Ectodermal cell (in vitro differentiated cells): ENCODE results near the gene XYLT1.

Experiments
- H3K27ac ChIP-seq: 2 replicates; pipeline ENCODE4 v1.7.0; 2013; ENCODE audit warnings: mild to moderate bottlenecking, low read depth, low read length; ENCODE audit not compliant: insufficient read depth, poor library complexity, severe bottlenecking
- H3K27me3 ChIP-seq: 2 replicates; pipeline ENCODE4 v1.7.0; 2013; ENCODE audit warnings: mild to moderate bottlenecking, low read length; ENCODE audit not compliant: insufficient read depth, control insufficient read depth, poor library complexity, severe bottlenecking
- H3K36me3 ChIP-seq: one replicate; pipeline ENCODE4 v1.7.0; 2013; ENCODE audit warnings: low read length; ENCODE audit not compliant: control insufficient read depth, insufficient read depth
- H3K4me1 ChIP-seq: one replicate; pipeline ENCODE4 v1.7.0; 2013; ENCODE audit warnings: low read length; ENCODE audit not compliant: control insufficient read depth, insufficient read depth
- H3K4me3 ChIP-seq: 2 replicates; pipeline ENCODE4 v1.7.0; 2013; ENCODE audit warnings: low read depth, low read length, control low read depth; ENCODE audit not compliant: insufficient read depth
- H3K9me3 ChIP-seq: 2 replicates; pipeline ENCODE4 v1.7.0; 2013; ENCODE audit warnings: mild to moderate bottlenecking, low read length, moderate library complexity; ENCODE audit not compliant: control insufficient read depth
- WGBS, 2 experiments: methylation state at CpG; one replicate each; pipeline ENCODE4 v1.1.7; 2013; ENCODE audit warnings: missing lambda C conversion rate in 2 of 2; 5-methylcytosine and 5-hydroxymethylcytosine counted together

Gene XYLT1

DNA sequence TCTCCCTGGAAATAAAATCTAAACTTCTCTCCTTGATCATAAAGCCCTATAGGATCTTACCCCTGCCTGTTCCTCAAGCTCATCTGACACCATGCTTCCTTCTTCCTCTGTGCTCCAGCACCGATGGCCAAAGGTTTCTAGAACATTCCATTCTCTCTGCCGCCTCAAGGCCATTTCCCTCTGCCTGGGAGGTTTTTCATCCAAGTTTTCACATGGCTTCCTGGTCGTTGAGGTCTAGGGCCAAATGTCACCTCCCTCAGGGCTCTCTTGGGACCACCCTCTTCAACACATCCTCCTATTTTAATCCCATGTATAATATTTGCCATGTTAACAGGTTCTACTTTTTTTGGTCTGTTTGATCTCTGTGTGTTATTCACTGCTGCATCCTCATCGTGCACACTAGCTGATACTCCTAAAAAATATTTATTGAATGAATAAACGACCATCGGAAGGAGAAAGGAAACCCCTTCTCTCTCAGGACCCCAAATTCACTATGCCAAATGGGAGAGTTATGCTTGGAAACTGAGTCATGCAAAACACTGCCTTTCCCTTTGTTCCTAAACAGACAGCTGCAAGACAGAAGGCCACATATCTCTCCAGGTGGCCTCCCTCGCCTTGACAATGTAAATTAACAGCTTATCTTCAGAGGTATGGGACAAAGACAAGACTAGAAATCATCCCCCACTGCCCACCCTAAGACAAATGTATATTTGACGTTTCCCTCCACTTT, 78.5 kb downstream of the XYLT1 start:
- 58 to 60% methylated on average over 8 of the region's 8 CpGs for WGBS, 2 experiments
- no peaks in the 10 kb centered on the region for H3K27me3 ChIP-seq
- no peaks in the 10 kb centered on the region for H3K36me3 ChIP-seq
- no peaks in the 10 kb centered on the region for H3K9me3 ChIP-seq
- H3K4me1 ChIP-seq = peaks cover 8% of the 10 kb centered on the region
- no peak overlapping the region for H3K4me3 ChIP-seq
- no peak overlapping the region for H3K27ac ChIP-seq

- H3K4me3 ChIP-seq = no peak overlapping the region
- H3K27ac ChIP-seq = no peak overlapping the region
- H3K27me3 ChIP-seq = no peaks in the 10 kb centered on the region
- no peaks in the 10 kb centered on the region for H3K36me3 ChIP-seq
- WGBS, 2 experiments = 92 to 93% methylated on average over 5 of the region's 5 CpGs
- peaks cover 14% of the 10 kb centered on the region for H3K4me1 ChIP-seq
- no peaks in the 10 kb centered on the region for H3K9me3 ChIP-seq
These were observed 79.0 kb downstream of the XYLT1 start for GRCh38 chr16:17391715-17392114.

GRCh38 chr16:17389384-17389783, 81.4 kb downstream of the XYLT1 start:
- Histone ChIP-seq H3K36me3 (no peaks in the 10 kb centered on the region), H3K4me3 (no peak overlapping the region), H3K27ac (no peak overlapping the region), H3K9me3 (no peaks in the 10 kb centered on the region), H3K27me3 (no peaks in the 10 kb centered on the region), H3K4me1 (peaks cover 25% of the 10 kb centered on the region)
- WGBS, 2 experiments = 90 to 96% methylated on average over 4 of the region's 4 CpGs

- H3K9me3 ChIP-seq = no peaks in the 10 kb centered on the region
- no peak overlapping the region for H3K4me3 ChIP-seq
- no peaks in the 10 kb centered on the region for H3K36me3 ChIP-seq
- no peak overlapping the region for H3K27ac ChIP-seq
- H3K27me3 ChIP-seq = no peaks in the 10 kb centered on the region
- H3K4me1 ChIP-seq = peaks cover 29% of the 10 kb centered on the region
- WGBS, 2 experiments = 68 to 76% methylated on average over 4 of the region's 4 CpGs
These were observed 83.5 kb downstream of the XYLT1 start for GRCh38 chr16:17387256-17387655.

DNA sequence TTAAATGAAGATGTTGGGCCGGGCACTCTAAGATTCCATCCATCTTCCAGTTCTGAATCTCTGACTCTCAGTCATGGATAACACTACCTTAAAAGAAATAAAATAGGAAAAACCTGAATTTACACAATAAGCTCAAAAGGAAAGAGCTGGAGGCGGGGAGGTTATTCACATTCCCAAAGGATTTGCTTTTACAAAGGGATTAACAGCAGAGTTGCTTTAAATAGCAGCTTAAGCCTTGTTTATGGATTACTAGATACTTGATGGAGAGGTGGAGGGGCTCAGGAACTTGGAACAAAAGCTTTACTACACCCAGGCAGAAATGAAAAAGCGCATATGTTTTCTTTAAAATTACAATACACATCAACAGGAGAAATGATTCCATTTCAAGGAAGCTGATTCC, 84.5 kb downstream of the XYLT1 start:
- peaks cover 29% of the 10 kb centered on the region for H3K4me1 ChIP-seq
- H3K36me3 ChIP-seq = no peaks in the 10 kb centered on the region
- no peaks in the 10 kb centered on the region for H3K27me3 ChIP-seq
- H3K27ac ChIP-seq = no peak overlapping the region
- 25 to 46% methylated on average over 2 to 3 of the region's 3 CpGs for WGBS, 2 experiments
- H3K9me3 ChIP-seq = no peaks in the 10 kb centered on the region
- no peak overlapping the region for H3K4me3 ChIP-seq

GRCh38 chr16:17384471-17384870, 86.3 kb downstream of the XYLT1 start:
- no peaks in the 10 kb centered on the region for H3K27me3 ChIP-seq
- H3K4me1 ChIP-seq = peaks cover 33% of the 10 kb centered on the region
- no peaks in the 10 kb centered on the region for H3K36me3 ChIP-seq
- no peak overlapping the region for H3K27ac ChIP-seq
- no peaks in the 10 kb centered on the region for H3K9me3 ChIP-seq
- 92 to 95% methylated on average over 5 of the region's 5 CpGs for WGBS, 2 experiments
- H3K4me3 ChIP-seq = no peak overlapping the region

- Histone ChIP-seq H3K27me3 (no peaks in the 10 kb centered on the region), H3K36me3 (no peaks in the 10 kb centered on the region), H3K27ac (no peak overlapping the region), H3K9me3 (no peaks in the 10 kb centered on the region), H3K4me3 (no peak overlapping the region), H3K4me1 (peaks cover 43% of the 10 kb centered on the region)
- 51 to 53% methylated on average over 14 of the region's 14 CpGs for WGBS, 2 experiments
These were observed 87.6 kb downstream of the XYLT1 start for GRCh38 chr16:17382949-17383863.

- Histone ChIP-seq H3K4me1 (peaks cover 43% of the 10 kb centered on the region), H3K36me3 (no peaks in the 10 kb centered on the region), H3K27me3 (no peaks in the 10 kb centered on the region), H3K9me3 (no peaks in the 10 kb centered on the region), H3K4me3 (no peak overlapping the region), H3K27ac (no peak overlapping the region)
- WGBS, 2 experiments = 89 to 91% methylated on average over 6 of the region's 6 CpGs
These were observed 88.2 kb downstream of the XYLT1 start for GRCh38 chr16:17382514-17382913.

GRCh38 chr16:17381784-17382183, 89.0 kb downstream of the XYLT1 start:
- H3K27ac ChIP-seq = no peak overlapping the region
- no peak overlapping the region for H3K4me3 ChIP-seq
- peaks cover 36% of the 10 kb centered on the region for H3K4me1 ChIP-seq
- H3K36me3 ChIP-seq = no peaks in the 10 kb centered on the region
- no peaks in the 10 kb centered on the region for H3K9me3 ChIP-seq
- 88 to 95% methylated on average over 1 of the region's 1 CpG for WGBS, 2 experiments
- H3K27me3 ChIP-seq = no peaks in the 10 kb centered on the region

DNA sequence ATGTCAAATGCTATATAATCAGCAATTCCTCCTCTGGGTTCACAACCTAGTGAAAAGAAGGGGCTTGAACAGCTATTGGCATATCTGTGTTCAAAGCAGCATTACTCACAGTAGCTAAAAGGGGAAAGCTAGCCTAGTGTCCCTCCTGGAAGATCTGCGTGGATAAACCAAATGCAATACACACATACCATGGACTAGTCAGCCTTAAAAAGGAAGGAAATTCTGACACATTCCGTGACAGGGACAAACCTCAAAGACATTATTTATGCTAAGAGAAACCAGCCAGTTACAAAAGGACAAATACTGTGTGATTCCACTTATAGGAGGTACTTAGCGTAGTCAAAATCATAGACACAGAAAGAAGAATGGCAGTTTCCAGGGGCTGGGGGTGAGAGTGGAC, 90.1 kb downstream of the XYLT1 start:
- 88 to 98% methylated on average over 3 of the region's 3 CpGs for WGBS, 2 experiments

More for the DNA sequence above, 90.1 kb downstream of the XYLT1 start:
- Histone ChIP-seq H3K36me3 (no peaks in the 10 kb centered on the region), H3K9me3 (no peaks in the 10 kb centered on the region), H3K4me3 (no peak overlapping the region), H3K4me1 (peaks cover 26% of the 10 kb centered on the region), H3K27me3 (no peaks in the 10 kb centered on the region), H3K27ac (no peak overlapping the region)
